ENCODE measurements around the gene RNF32. TPM values are rescaled to one million over a fixed set of nuclear protein-coding genes. Genes with fewer than 3 reads are reported as not detected.

RNF32 gene
- total RNA-seq, 1 donor from 2014 or later = 1.6 TPM

- Mint-ChIP-seq H3K27ac (no peak overlapping the region), H3K4me1 (ENCODE audit: low read depth) (peaks cover 57% of the 10 kb centered on the region), H3K4me3 (ENCODE audit: low read depth) (no peak overlapping the region)
Observed at GRCh38 chr7:156606691-156607331, 33.8 kb upstream of the RNF32 start.

GRCh38 chr7:156607332-156608172 is 33.0 kb upstream of the RNF32 start:
- DNase-seq (ENCODE audit: low spot score, unreplicated experiment) = no peak
- no peak overlapping the region for H3K27ac Mint-ChIP-seq
- peaks cover 54% of the 10 kb centered on the region for H3K4me1 Mint-ChIP-seq (ENCODE audit: low read depth)
- peaks cover 1% of the 10 kb centered on the region for H3K36me3 Mint-ChIP-seq (ENCODE audit: insufficient read depth)
- no peak overlapping the region for H3K4me3 Mint-ChIP-seq (ENCODE audit: low read depth)
- H3K27me3 Mint-ChIP-seq = no peaks in the 10 kb centered on the region
- no peaks in the 10 kb centered on the region for H3K9me3 Mint-ChIP-seq (ENCODE audit: low read depth)
- no peak for TF ChIP-seq CTCF (IDR thresholded peaks at IDR 0.05; ENCODE audit: unreplicated experiment)

More at GRCh38 chr7:156606691-156607331, 33.8 kb upstream of the RNF32 start:
- no peaks in the 10 kb centered on the region for H3K9me3 Mint-ChIP-seq (ENCODE audit: low read depth)
- H3K27me3 Mint-ChIP-seq = no peaks in the 10 kb centered on the region
- TF ChIP-seq CTCF (IDR thresholded peaks at IDR 0.05; ENCODE audit: unreplicated experiment) = no peak
- no peak for DNase-seq (ENCODE audit: low spot score, unreplicated experiment)
- peaks cover 1% of the 10 kb centered on the region for H3K36me3 Mint-ChIP-seq (ENCODE audit: insufficient read depth)

- Mint-ChIP-seq H3K4me1 (ENCODE audit: low read depth) (peaks cover 52% of the 10 kb centered on the region), H3K27ac (peak overlapping the region; percentile 62), H3K4me3 (ENCODE audit: low read depth) (no peak overlapping the region), H3K9me3 (ENCODE audit: low read depth) (no peaks in the 10 kb centered on the region), H3K27me3 (no peaks in the 10 kb centered on the region), H3K36me3 (ENCODE audit: insufficient read depth) (peaks cover 1% of the 10 kb centered on the region)
- no peak for DNase-seq (ENCODE audit: low spot score, unreplicated experiment)
- TF ChIP-seq CTCF (IDR thresholded peaks at IDR 0.05; ENCODE audit: unreplicated experiment) = no peak
Observed at GRCh38 chr7:156608173-156608478, 32.4 kb upstream of the RNF32 start.

GRCh38 chr7:156609010-156609877 is 31.3 kb upstream of the RNF32 start:
- H3K9me3 Mint-ChIP-seq (ENCODE audit: low read depth) = no peaks in the 10 kb centered on the region
- peaks cover 1% of the 10 kb centered on the region for H3K36me3 Mint-ChIP-seq (ENCODE audit: insufficient read depth)
- H3K27ac Mint-ChIP-seq = peak overlapping the region; percentile 90
- H3K27me3 Mint-ChIP-seq = no peaks in the 10 kb centered on the region
- no peak for TF ChIP-seq CTCF (IDR thresholded peaks at IDR 0.05; ENCODE audit: unreplicated experiment)
- no peak for DNase-seq (ENCODE audit: low spot score, unreplicated experiment)
- peak overlapping the region; percentile 12 for H3K4me3 Mint-ChIP-seq (ENCODE audit: low read depth)
- H3K4me1 Mint-ChIP-seq (ENCODE audit: low read depth) = peaks cover 52% of the 10 kb centered on the region

GRCh38 chr7:156610130-156610529 is 30.4 kb upstream of the RNF32 start:
- Mint-ChIP-seq H3K4me1 (ENCODE audit: low read depth) (peaks cover 54% of the 10 kb centered on the region), H3K27ac (peak overlapping the region; percentile 4), H3K4me3 (ENCODE audit: low read depth) (no peak overlapping the region), H3K9me3 (ENCODE audit: low read depth) (no peaks in the 10 kb centered on the region), H3K27me3 (no peaks in the 10 kb centered on the region), H3K36me3 (ENCODE audit: insufficient read depth) (peaks cover 1% of the 10 kb centered on the region)
- no peak for DNase-seq (ENCODE audit: low spot score, unreplicated experiment)
- TF ChIP-seq CTCF (IDR thresholded peaks at IDR 0.05; ENCODE audit: unreplicated experiment) = no peak
